IMR-90 (cell line): ENCODE data around the gene RPS6KA6. TPM values are rescaled to one million over a fixed set of nuclear protein-coding genes. Genes with fewer than 3 reads are reported as not detected.

Source experiments
- ATAC-seq: fragments of 200-7000 bp; cut with Tn5 transposase; 2 replicates; pipeline ENCODE4 v1.9.1; 2020; ENCODE audit warnings: low read depth, mild to moderate bottlenecking, moderate library complexity
- BruUV-seq: library from RNA; stranded (reverse); fragments of 400-500 nt; replicated peaks from 2 replicates; lab custom pipeline; 2021; lab: Mats Ljungman, UMichigan
- CTCF ChIA-PET: fragments of 300-600 bp; formaldehyde crosslinking; extraction: SDS; loops from one replicate; lab custom pipeline; 2021; ENCODE audit warnings: antibody characterized with exemption; lab: Yijun Ruan, JAX
- POLR2A ChIA-PET: fragments of 300-600 bp; sonication (Branson Sonifier 250); formaldehyde crosslinking; loops from one replicate; lab custom pipeline; 2022; ENCODE audit warnings: antibody characterized with exemption; ENCODE audit not compliant: unreplicated experiment; lab: Charles Lee
- DNase-seq: peaks from one replicate; pipeline ENCODE4 v3.0.0; 2013
- H2AFZ ChIP-seq: replicated peaks from 2 replicates; pipeline ENCODE3; 2013; ENCODE audit warnings: low read length, mild to moderate bottlenecking; ENCODE audit not compliant: poor library complexity
- H2AK5ac ChIP-seq: 2 replicates; pipeline ENCODE4 v1.6.1; 2013; ENCODE audit warnings: low read depth, low read length, inconsistent platforms
- H2AK9ac ChIP-seq: replicated peaks from 2 replicates; pipeline ENCODE3; 2013; ENCODE audit warnings: mild to moderate bottlenecking, low read depth, low read length, moderate library complexity; ENCODE audit not compliant: poor library complexity
- H2BK120ac ChIP-seq: 2 replicates; pipeline ENCODE4 v1.6.1; 2013; ENCODE audit warnings: low read depth, low read length, inconsistent platforms
- H2BK15ac ChIP-seq: 3 replicates; pipeline ENCODE4 v1.6.1; 2013; ENCODE audit warnings: low read depth, low read length, inconsistent platforms
- H2BK20ac ChIP-seq: 2 replicates; pipeline ENCODE4 v1.6.1; 2013; ENCODE audit warnings: low read depth, mild to moderate bottlenecking, inconsistent platforms, low read length, moderate library complexity
- H2BK5ac ChIP-seq: 2 replicates; pipeline ENCODE4 v1.6.1; 2013; ENCODE audit warnings: mild to moderate bottlenecking, low read depth, low read length, inconsistent platforms; ENCODE audit not compliant: poor library complexity, severe bottlenecking
- H3K14ac ChIP-seq: replicated peaks from 2 replicates; pipeline ENCODE4 v1.6.1; 2013; ENCODE audit warnings: low read depth, low read length, inconsistent platforms
- H3K18ac ChIP-seq: 2 replicates; pipeline ENCODE4 v1.6.1; 2013; ENCODE audit warnings: low read depth, low read length, control low read depth
- H3K23ac ChIP-seq: 2 replicates; pipeline ENCODE4 v1.6.1; 2013; ENCODE audit warnings: low read depth, low read length, inconsistent platforms
- H3K27ac ChIP-seq: 2 replicates; pipeline ENCODE4 v1.5.1; 2013; ENCODE audit warnings: mild to moderate bottlenecking, control low read depth, low read length; ENCODE audit not compliant: insufficient read depth
- H3K27me3 ChIP-seq: 2 replicates; pipeline ENCODE4 v1.6.1; 2013; ENCODE audit warnings: low read length; ENCODE audit not compliant: control insufficient read depth, insufficient read depth
- H3K36me3 ChIP-seq: 2 replicates; pipeline ENCODE4 v1.6.1; 2013; ENCODE audit warnings: low read length, mixed read lengths; ENCODE audit not compliant: control insufficient read depth, insufficient read depth
- H3K4ac ChIP-seq: 2 replicates; pipeline ENCODE4 v1.6.1; 2013; ENCODE audit warnings: low read depth, low read length, inconsistent platforms
- H3K4me1 ChIP-seq: 2 replicates; pipeline ENCODE4 v1.6.1; 2013; ENCODE audit warnings: low read length, mixed read lengths; ENCODE audit not compliant: control insufficient read depth, insufficient read depth
- H3K4me2 ChIP-seq: 2 replicates; pipeline ENCODE4 v1.6.1; 2013; ENCODE audit warnings: low read depth, mild to moderate bottlenecking, control low read depth, low read length, moderate library complexity
- H3K4me3 ChIP-seq: 2 replicates; pipeline ENCODE4 v1.5.1; 2013; ENCODE audit warnings: low read depth, mild to moderate bottlenecking, control low read depth, low read length, moderate library complexity; ENCODE audit not compliant: insufficient read depth
- H3K56ac ChIP-seq: 2 replicates; pipeline ENCODE4 v1.6.1; 2013; ENCODE audit warnings: low read length, inconsistent platforms; ENCODE audit not compliant: insufficient read depth; ENCODE audit errors: extremely low read depth
- H3K79me1 ChIP-seq, 2 experiments: 2 replicates each; pipeline ENCODE4 v1.6.1; 2013; ENCODE audit warnings: low read length in 2 of 2, inconsistent platforms in 1 of 2, low read depth in 1 of 2
- H3K9ac ChIP-seq: 2 replicates; pipeline ENCODE4 v1.6.1; 2013; ENCODE audit warnings: low read depth, low read length, control low read depth
- H3K9me1 ChIP-seq: 2 replicates; pipeline ENCODE4 v1.6.1; 2013; ENCODE audit warnings: low read length, inconsistent platforms; ENCODE audit not compliant: insufficient read depth
- H3K9me3 ChIP-seq: 2 replicates; pipeline ENCODE4 v1.6.1; 2013; ENCODE audit warnings: low read length; ENCODE audit not compliant: control insufficient read depth, insufficient read depth
- H4K20me1 ChIP-seq: 2 replicates; pipeline ENCODE4 v1.6.1; 2013; ENCODE audit warnings: low read length, inconsistent platforms; ENCODE audit not compliant: insufficient read depth
- H4K5ac ChIP-seq: 2 replicates; pipeline ENCODE4 v1.6.1; 2013; ENCODE audit warnings: mild to moderate bottlenecking, low read depth, low read length, control low read depth
- H4K8ac ChIP-seq, 2 experiments: 2 replicates each; pipeline ENCODE4 v1.6.1; 2013; ENCODE audit warnings: low read depth in 2 of 2, low read length in 2 of 2, control low read depth in 1 of 2, inconsistent platforms in 1 of 2
- H4K91ac ChIP-seq: 2 replicates; pipeline ENCODE4 v1.6.1; 2013; ENCODE audit warnings: low read depth, low read length, inconsistent platforms; ENCODE audit not compliant: insufficient read depth
- BHLHE40 ChIP-seq: fragments of 150-350 bp; IDR thresholded peaks from 2 replicates; pipeline ENCODE4 v1.6.1; 2016; ENCODE audit warnings: mild to moderate bottlenecking, low read depth, low read length
- CHD1 ChIP-seq: IDR thresholded peaks from 2 replicates; pipeline ENCODE4 v1.6.1; 2012; ENCODE audit warnings: low read depth, low read length, improper control_type of control experiment
- RAD21 ChIP-seq: IDR thresholded peaks from 2 replicates; pipeline ENCODE4 v1.6.1; 2012; ENCODE audit warnings: low read length, improper control_type of control experiment
- RCOR1 ChIP-seq: IDR thresholded peaks from 2 replicates; pipeline ENCODE4 v1.6.1; 2012; ENCODE audit warnings: mild to moderate bottlenecking, low read length, improper control_type of control experiment; ENCODE audit not compliant: insufficient replicate concordance
- RFX5 ChIP-seq: IDR thresholded peaks from 2 replicates; pipeline ENCODE4 v1.8.0; 2012; ENCODE audit warnings: low read depth, mild to moderate bottlenecking, low read length, moderate library complexity
- dilution Hi-C: fragments of 300-500 bp; cut with HindIII; formaldehyde crosslinking; loops from one replicate; pipeline ENCODE4 v1.14.3; 2018; ENCODE audit warnings: low sequenced_read_pairs; ENCODE audit not compliant: unreplicated experiment
- in situ Hi-C: fragments of 300-500 bp; cut with MboI; formaldehyde crosslinking; loops from 3 replicates; pipeline ENCODE4 v1.14.3; 2019; ENCODE audit warnings: low sequenced_read_pairs, inconsistent platforms, mixed read lengths
- intact Hi-C: fragments of 100-400 bp; cut with micrococcal nuclease; formaldehyde crosslinking; loops from 2 replicates; pipeline ENCODE4 v1.10.0; 2022
- polyA plus RNA-seq, 3 experiments: library from polyadenylated mRNA; depleted of rRNA; stranded (reverse); fragments of >200 nt; gene quantifications; 2 replicates each; pipeline ENCODE4 v1.2.3, GENCODE V29; 2012; ENCODE audit warnings: low replicate concordance in 1 of 3
- total RNA-seq: library from RNA; depleted of rRNA; stranded (reverse); fragments of >200 nt; gene quantifications from 2 replicates; pipeline ENCODE4 v1.2.3, GENCODE V29; 2012

The RPS6KA6 gene
- total and polyA plus RNA-seq, 2 of the 4 experiments (the other 2 are of a cell fraction) = 3.6 to 6.8 TPM

GRCh38 chrX:84205276-84205675, 17.3 kb upstream of the RPS6KA6 start:
- dilution Hi-C loops = no loop called here
- TF ChIP-seq RAD21 = no peak
- TF ChIP-seq BHLHE40 = no peak
- TF ChIP-seq CHD1 = no peak
- TF ChIP-seq RCOR1 = no peak
- no peak for TF ChIP-seq RFX5
- no peak overlapping the region for H3K27ac ChIP-seq

More at GRCh38 chrX:84205276-84205675, 17.3 kb upstream of the RPS6KA6 start:
- no peak overlapping the region for H3K4me2 ChIP-seq
- no peak overlapping the region for H4K91ac ChIP-seq
- no peaks in the 10 kb centered on the region for H3K79me1 ChIP-seq
- no peak overlapping the region for H4K5ac ChIP-seq
- DNase-seq = no peak
- H3K4me3 ChIP-seq = no peak overlapping the region
- H2BK15ac ChIP-seq = no peak overlapping the region
- H3K23ac ChIP-seq = no peak overlapping the region
- ChIA-PET POLR2A (no interaction called here), CTCF (no interaction called here)
- H2AK9ac ChIP-seq = no peak overlapping the region
- H2AFZ ChIP-seq = no peak overlapping the region
- H3K9me3 ChIP-seq = no peaks in the 10 kb centered on the region
- H2AK5ac ChIP-seq = no peak overlapping the region
- no peak for ATAC-seq
- BruUV-seq = no TSS peak
- H2BK5ac ChIP-seq = no peak overlapping the region
- H3K4ac ChIP-seq = no peak overlapping the region
- intact Hi-C loops (no loop called here), in situ Hi-C loops (no loop called here)
- no peak overlapping the region for H3K14ac ChIP-seq
- H3K9me1 ChIP-seq = no peaks in the 10 kb centered on the region
- no peaks in the 10 kb centered on the region for H3K27me3 ChIP-seq
- no peak overlapping the region for H2BK120ac ChIP-seq
- H2BK20ac ChIP-seq = no peak overlapping the region
- no peak overlapping the region for H4K8ac ChIP-seq
- no peaks in the 10 kb centered on the region for H3K36me3 ChIP-seq
- H3K56ac ChIP-seq = no peak overlapping the region
- H3K9ac ChIP-seq = no peak overlapping the region
- H4K20me1 ChIP-seq = no peaks in the 10 kb centered on the region
- H3K4me1 ChIP-seq = no peaks in the 10 kb centered on the region
- no peak overlapping the region for H3K18ac ChIP-seq
